GM12874 (cell line): ENCODE measurements around the gene CEACAM18.

Experiments used
- CTCF ChIP-seq: IDR thresholded peaks from 2 replicates; pipeline ENCODE4 v1.5.1; 2011; ENCODE audit warnings: low read depth, mild to moderate bottlenecking, control low read depth, low read length, moderate library complexity; ENCODE audit not compliant: insufficient read depth

CEACAM18 gene

DNA sequence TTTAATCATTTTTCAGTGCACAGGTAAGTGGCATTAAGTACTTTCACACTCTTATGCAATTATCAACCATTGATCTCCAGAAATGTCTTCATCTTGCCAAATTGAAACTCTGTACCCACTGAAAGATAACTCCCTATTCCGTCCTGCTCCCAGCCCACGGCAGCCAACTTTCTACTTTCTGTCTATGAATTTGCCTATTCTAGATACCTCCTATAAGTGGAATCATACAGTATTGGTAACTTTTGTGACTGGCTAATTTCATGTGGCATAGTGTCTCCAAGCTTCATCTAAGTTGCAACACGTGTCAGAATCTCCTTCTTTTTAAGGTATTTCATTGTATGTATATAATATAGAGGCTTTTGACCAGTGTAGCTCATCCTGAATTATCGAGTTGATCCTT, 5.7 kb upstream of the CEACAM18 start:
- no peak for TF ChIP-seq CTCF

- TF ChIP-seq CTCF: peak; percentile 77
Measured at GRCh38 chr19:51473009-51473707, 5.2 kb upstream of the CEACAM18 start.

DNA sequence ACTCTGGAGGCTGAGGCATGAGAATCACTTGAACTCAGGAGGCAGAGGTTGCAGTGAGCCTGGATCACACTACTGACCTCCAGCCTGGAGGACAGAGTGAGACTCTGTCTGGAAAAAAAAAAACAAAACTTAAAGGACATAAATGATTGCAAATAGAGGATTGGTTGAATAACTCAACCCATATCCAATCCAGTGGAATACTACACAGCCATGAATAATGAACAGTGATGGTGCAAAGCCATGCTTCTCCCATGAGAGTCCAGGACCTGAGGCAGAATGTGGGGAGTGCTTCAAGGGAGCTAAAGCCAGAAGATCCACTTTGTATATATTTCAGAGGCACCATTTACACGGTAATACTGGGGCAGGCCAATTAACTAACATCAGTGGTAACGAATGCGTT, 2.2 kb upstream of the CEACAM18 start:
- TF ChIP-seq CTCF: no peak

GRCh38 chr19:51477344-51477743, 995 bp upstream of the CEACAM18 start:
- TF ChIP-seq CTCF: no peak

GRCh38 chr19:51479531-51480331, 1.4 kb downstream of the CEACAM18 start:
- no peak for TF ChIP-seq CTCF

GRCh38 chr19:51480590-51480989, 2.3 kb downstream of the CEACAM18 start:
- TF ChIP-seq CTCF: no peak

DNA sequence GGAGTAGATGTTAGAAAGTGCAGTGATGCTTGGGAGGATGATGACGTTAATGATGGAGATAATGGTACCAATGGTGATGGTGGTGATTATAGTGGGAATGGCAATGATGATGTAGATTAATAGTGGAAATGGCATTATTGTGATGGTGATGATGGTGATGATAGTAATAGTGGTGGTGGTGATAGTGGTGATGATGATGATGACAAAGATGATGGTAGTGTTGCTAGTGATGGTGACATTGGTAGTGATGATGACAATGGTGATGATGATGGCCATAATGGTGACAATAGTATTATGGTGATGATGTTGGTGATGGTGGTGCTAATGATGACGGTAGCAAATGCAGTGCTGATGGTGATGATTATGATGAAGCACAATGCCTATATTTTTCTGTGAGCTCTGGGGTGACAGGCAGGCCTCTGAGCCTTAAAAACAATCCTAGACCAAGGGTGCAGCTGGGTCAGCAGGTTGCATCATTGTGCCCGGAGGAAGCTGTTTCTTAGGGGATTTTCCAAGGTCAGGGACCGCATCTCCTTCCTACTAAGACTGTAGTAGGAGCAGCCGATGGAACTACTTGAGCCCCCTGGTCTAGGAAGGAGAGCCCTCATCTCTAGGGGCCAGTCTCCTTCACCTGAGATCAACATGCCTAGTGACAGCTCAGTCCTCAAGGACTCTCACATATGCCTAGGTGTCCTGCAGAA, 7.8 kb downstream of the CEACAM18 start:
- no peak for TF ChIP-seq CTCF
